Upper lobe of left lung (tissue), 6 donors: Measurements from ENCODE around the gene C14orf39. TPM values are rescaled to one million over a fixed set of nuclear protein-coding genes. Genes with fewer than 3 reads are reported as not detected.

ENCODE experiments used
- ATAC-seq, 2 donors: fragments of 200-7000 bp; cut with Tn5 transposase; one replicate each; pipeline ENCODE4 v1.9.1; 2022; ENCODE audit warnings: mild to moderate bottlenecking in 2 of 2, moderate library complexity in 2 of 2; ENCODE audit not compliant: low FRiP score in 2 of 2
- DNase-seq, 2 donors: peaks; one replicate each; pipeline ENCODE4 v3.0.0-alpha.2; 2019 to 2020
- H3K27ac ChIP-seq, 4 donors: fragments of 200-600 bp; sonication (generic); one replicate each; pipeline ENCODE4 v1.5.1; 2016 to 2019
- H3K27me3 ChIP-seq, 4 donors: fragments of 200-600 bp; sonication (generic); one replicate each; pipeline ENCODE4 v1.5.1; 2017 to 2019
- H3K36me3 ChIP-seq, 4 donors: fragments of 200-600 bp; sonication (generic); one replicate each; pipeline ENCODE4 v1.5.1; 2016 to 2019
- H3K4me1 ChIP-seq, 4 donors: fragments of 200-600 bp; sonication (generic); one replicate each; pipeline ENCODE4 v1.5.1; 2018 to 2019
- H3K4me3 ChIP-seq, 4 donors: fragments of 200-600 bp; sonication (generic); one replicate each; pipeline ENCODE4 v1.5.1; 2017 to 2019; ENCODE audit warnings: mild to moderate bottlenecking in 2 of 4, moderate library complexity in 1 of 4
- H3K9me3 ChIP-seq, 4 donors: fragments of 200-600 bp; sonication (generic); one replicate each; pipeline ENCODE4 v1.5.1; 2018 to 2019
- EP300 ChIP-seq, 4 donors: sonication (generic); formaldehyde crosslinking; IDR thresholded peaks; one replicate each; pipeline ENCODE4 v1.5.1; 2017; ENCODE audit warnings: antibody characterized with exemption in 4 of 4, control low read depth in 2 of 4
- POLR2A ChIP-seq, 4 donors: fragments of 450-650 bp; IDR thresholded peaks; one replicate each; pipeline ENCODE4 v1.5.1; 2016 to 2017; ENCODE audit warnings: antibody characterized with exemption in 4 of 4, mild to moderate bottlenecking in 2 of 4
- POLR2AphosphoS5 ChIP-seq, 2 donors: sonication (generic); formaldehyde crosslinking; IDR thresholded peaks; one replicate each; pipeline ENCODE4 v1.5.1; 2017; ENCODE audit warnings: antibody characterized with exemption in 2 of 2
- WGBS, 2 donors: methylation state at CpG; one replicate each; pipeline ENCODE4 v1.1.5; 2017 to 2018; 5-methylcytosine and 5-hydroxymethylcytosine counted together
- total RNA-seq, 6 donors: library from RNA; depleted of rRNA in 4 of 6; stranded (reverse); fragments of >200 nt in 4 of 6; gene quantifications; one replicate each; pipeline versions ENCODE4 v1.1.0 to v1.2.1, GENCODE V29; 2016 to 2021
- TF ChIP-seq, protein P1 (sequence below), 6 experiments: fragments of 450-650 bp in 4 of 6; fragments of 200-600 bp in 2 of 6; sonication (generic) in 2 of 6; IDR thresholded peaks; one replicate each; pipeline ENCODE4 v1.5.1; 2016 to 2019; ENCODE audit warnings: antibody characterized with exemption in 6 of 6
- donor health status: DM: no; HTN: no; CAD: no; lungs with moderate emphysema.
- donor health status: DM: no; HTN: yes; CAD: no; lungs with severe emphysema.

The C14orf39 gene
- total RNA-seq, 6 donors from 2014 or later = 2.1 TPM; not detected in 5

DNA sequence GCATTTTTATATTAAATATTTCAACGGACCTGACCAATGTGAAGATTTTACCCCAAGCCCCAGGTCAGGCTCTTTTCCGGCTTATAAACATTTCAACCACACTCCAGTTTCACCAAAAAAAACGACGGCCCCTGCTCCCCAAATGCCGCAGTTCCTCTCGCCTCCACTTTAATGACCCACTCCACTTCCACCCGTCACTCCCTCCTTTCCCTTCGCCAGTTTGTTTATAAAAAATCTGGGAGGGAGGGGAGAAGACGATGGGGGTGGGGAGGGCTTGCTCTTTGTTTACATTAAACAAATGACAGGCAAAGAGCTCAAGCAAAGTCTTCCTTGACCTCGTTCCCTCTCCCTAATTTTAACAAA is 28.5 kb upstream of the C14orf39 start:
- TF ChIP-seq POLR2AphosphoS5 (IDR thresholded peaks at IDR 0.05) (no peak), EP300 (IDR thresholded peaks at IDR 0.05) (no peak), POLR2A (IDR thresholded peaks at IDR 0.05) (no peak)
- TF ChIP-seq, protein P1, sequence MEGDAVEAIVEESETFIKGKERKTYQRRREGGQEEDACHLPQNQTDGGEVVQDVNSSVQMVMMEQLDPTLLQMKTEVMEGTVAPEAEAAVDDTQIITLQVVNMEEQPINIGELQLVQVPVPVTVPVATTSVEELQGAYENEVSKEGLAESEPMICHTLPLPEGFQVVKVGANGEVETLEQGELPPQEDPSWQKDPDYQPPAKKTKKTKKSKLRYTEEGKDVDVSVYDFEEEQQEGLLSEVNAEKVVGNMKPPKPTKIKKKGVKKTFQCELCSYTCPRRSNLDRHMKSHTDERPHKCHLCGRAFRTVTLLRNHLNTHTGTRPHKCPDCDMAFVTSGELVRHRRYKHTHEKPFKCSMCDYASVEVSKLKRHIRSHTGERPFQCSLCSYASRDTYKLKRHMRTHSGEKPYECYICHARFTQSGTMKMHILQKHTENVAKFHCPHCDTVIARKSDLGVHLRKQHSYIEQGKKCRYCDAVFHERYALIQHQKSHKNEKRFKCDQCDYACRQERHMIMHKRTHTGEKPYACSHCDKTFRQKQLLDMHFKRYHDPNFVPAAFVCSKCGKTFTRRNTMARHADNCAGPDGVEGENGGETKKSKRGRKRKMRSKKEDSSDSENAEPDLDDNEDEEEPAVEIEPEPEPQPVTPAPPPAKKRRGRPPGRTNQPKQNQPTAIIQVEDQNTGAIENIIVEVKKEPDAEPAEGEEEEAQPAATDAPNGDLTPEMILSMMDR (IDR thresholded peaks at IDR 0.05) = no peak
- peaks cover 0 to 60% (median 26%) of the 10 kb centered on the region in 4 donors for H3K27me3 ChIP-seq
- ATAC-seq (no peak), DNase-seq (no peak)
- peaks cover 15 to 45% (median 25%) of the 10 kb centered on the region in 4 donors for H3K4me1 ChIP-seq
- H3K36me3 ChIP-seq = no peaks in the 10 kb centered on the region
- WGBS, 2 donors = 4 to 5% methylated on average over 10 of the region's 10 CpGs
- H3K9me3 ChIP-seq = no peaks in the 10 kb centered on the region
- H3K4me3 ChIP-seq = peak overlapping the region in 3 of 4 donors; percentile 34 to 49 (median 45)
- H3K27ac ChIP-seq = no peak overlapping the region

GRCh38 chr14:60512973-60513571 is 27.2 kb upstream of the C14orf39 start:
- Histone ChIP-seq H3K9me3 (no peaks in the 10 kb centered on the region), H3K27me3 (peaks cover 0 to 73% (median 34%) of the 10 kb centered on the region in 4 donors), H3K4me1 (peaks cover 23 to 54% (median 30%) of the 10 kb centered on the region in 4 donors), H3K27ac (no peak overlapping the region), H3K4me3 (no peak overlapping the region), H3K36me3 (no peaks in the 10 kb centered on the region)
- TF ChIP-seq EP300 (IDR thresholded peaks at IDR 0.05) (no peak), POLR2A (IDR thresholded peaks at IDR 0.05) (no peak), POLR2AphosphoS5 (IDR thresholded peaks at IDR 0.05) (no peak)
- TF ChIP-seq, protein P1 (IDR thresholded peaks at IDR 0.05) = no peak
- 12 to 15% methylated on average over 5 to 7 of the region's 7 CpGs for WGBS, 2 donors
- ATAC-seq (no peak), DNase-seq (no peak)

DNA sequence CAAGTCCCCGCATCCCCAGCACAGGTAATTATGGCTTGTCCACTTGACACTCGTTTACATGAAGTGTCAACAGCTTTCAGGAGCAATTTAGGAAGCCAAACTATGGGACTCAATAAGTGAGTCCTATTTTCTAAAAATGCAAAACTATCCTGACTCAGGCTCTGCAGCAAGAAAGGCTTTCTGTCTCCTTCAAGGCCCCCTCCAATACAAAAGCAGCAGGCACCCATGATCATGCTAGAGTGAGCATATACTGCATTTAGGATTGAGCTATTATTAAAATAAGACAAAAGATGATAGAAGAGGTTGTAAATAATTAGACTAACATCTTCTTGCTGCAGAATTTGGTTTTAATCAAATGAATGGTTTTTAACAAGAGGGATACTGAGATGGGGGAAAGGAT is 26.3 kb upstream of the C14orf39 start:
- Histone ChIP-seq H3K9me3 (no peaks in the 10 kb centered on the region), H3K4me1 (peaks cover 23 to 58% (median 30%) of the 10 kb centered on the region in 4 donors), H3K27ac (no peak overlapping the region), H3K36me3 (no peaks in the 10 kb centered on the region), H3K4me3 (no peak overlapping the region), H3K27me3 (peaks cover 0 to 83% (median 39%) of the 10 kb centered on the region in 4 donors)
- WGBS, 2 donors = 15% methylated on average over 2 of the region's 2 CpGs
- DNase-seq (no peak), ATAC-seq (no peak)
- TF ChIP-seq, protein P1 (IDR thresholded peaks at IDR 0.05) = no peak
- TF ChIP-seq POLR2AphosphoS5 (IDR thresholded peaks at IDR 0.05) (no peak), EP300 (IDR thresholded peaks at IDR 0.05) (no peak), POLR2A (IDR thresholded peaks at IDR 0.05) (no peak)

- H3K4me1 ChIP-seq = peaks cover 23 to 63% (median 30%) of the 10 kb centered on the region in 4 donors
- DNase-seq = peak in 1 of 2 donors; percentile 76
- WGBS, 2 donors = 6 to 12% methylated on average over 26 to 40 of the region's 49 CpGs
Observed at GRCh38 chr14:60510951-60511599, 25.2 kb upstream of the C14orf39 start.

More at GRCh38 chr14:60510951-60511599, 25.2 kb upstream of the C14orf39 start:
- no peaks in the 10 kb centered on the region for H3K9me3 ChIP-seq
- H3K27ac ChIP-seq = no peak overlapping the region
- H3K36me3 ChIP-seq = no peaks in the 10 kb centered on the region
- TF ChIP-seq POLR2A (IDR thresholded peaks at IDR 0.05) (no peak), EP300 (IDR thresholded peaks at IDR 0.05) (no peak), POLR2AphosphoS5 (IDR thresholded peaks at IDR 0.05) (no peak)
- TF ChIP-seq, protein P1 (IDR thresholded peaks at IDR 0.05) = no peak
- no peak for ATAC-seq
- H3K4me3 ChIP-seq = no peak overlapping the region
- H3K27me3 ChIP-seq = peaks cover 0 to 91% (median 43%) of the 10 kb centered on the region in 4 donors
